ENCODE data around the gene DBET. TPM values are rescaled to one million over a fixed set of nuclear protein-coding genes. Genes with fewer than 3 reads are reported as not detected.
"Not testable (repeated sequence)": the region's sequence is repeated elsewhere in the genome, so short reads cannot be mapped to it uniquely, and the experiment has no call there.

The DBET gene
- polyA plus RNA-seq, 3 donors, result not detected

- H3K4me3 ChIP-seq (replicated peaks in 1 of 3; ENCODE audit: low read depth in 2 of 3, low read length in 3 of 3), result no peak overlapping the region
- intact Hi-C loops (cut with micrococcal nuclease), result no loop called here
- peaks cover 4 to 43% (median 28%) of the 10 kb centered on the region in 7 donors for H3K9me3 Mint-ChIP-seq
- H3K27me3 ChIP-seq (ENCODE audit: control insufficient read depth in 2 of 2, insufficient read depth in 2 of 2, low read length in 2 of 2), result peaks cover 35 to 64% of the 10 kb centered on the region in 2 donors
- WGBS (ENCODE audit: insufficient coverage), result 3% methylated on average over 40 of the region's 55 CpGs
- H3K9ac ChIP-seq (ENCODE audit: insufficient read depth, low read length, poor library complexity, severe bottlenecking), result no peak overlapping the region
- no peak overlapping the region for H3K4me2 ChIP-seq (replicated peaks; ENCODE audit: extremely low read depth, low read length, poor library complexity, severe bottlenecking)
- H3K79me2 ChIP-seq (ENCODE audit: insufficient read depth, low read length), result no peaks in the 10 kb centered on the region
- H3K36me3 Mint-ChIP-seq, result peaks cover 0 to 3% of the 10 kb centered on the region in 2 donors
- no peak overlapping the region for H3K27ac ChIP-seq (ENCODE audit: low read depth in 1 of 2, low read length in 2 of 2)
- H3K27me3 Mint-ChIP-seq (ENCODE audit: low read depth in 3 of 3), result peaks cover 59 to 70% (median 62%) of the 10 kb centered on the region in 3 donors
- no peak overlapping the region for H2AFZ ChIP-seq (ENCODE audit: insufficient read depth, low read depth, low read length, poor library complexity, severe bottlenecking)
- DNase-seq, result peak in 1 of 3 donors; percentile 5
- peaks cover 4 to 25% of the 10 kb centered on the region in 2 donors for H3K9me3 ChIP-seq (replicated peaks in 1 of 2; ENCODE audit: control insufficient read depth in 1 of 2, insufficient read depth in 1 of 2, low read length in 2 of 2)
- H3K4me1 Mint-ChIP-seq, result peaks cover 24% of the 10 kb centered on the region
- no peaks in the 10 kb centered on the region for H3K4me1 ChIP-seq (ENCODE audit: control insufficient read depth in 1 of 2, insufficient read depth in 2 of 2, low read length in 2 of 2)
- H3K4me3 Mint-ChIP-seq, result peak overlapping the region in 1 of 2 donors; percentile 82
- no peaks in the 10 kb centered on the region for H4K20me1 ChIP-seq (ENCODE audit: insufficient read depth, low read length)
- no peak overlapping the region for H3K27ac Mint-ChIP-seq
- H3K36me3 ChIP-seq (replicated peaks in 1 of 2; ENCODE audit: control insufficient read depth in 1 of 2, insufficient read depth in 2 of 2, low read length in 2 of 2), result no peaks in the 10 kb centered on the region
- no peak for TF ChIP-seq CTCF (IDR thresholded peaks at IDR 0.05)
These were observed 43.2 kb upstream of the DBET start for GRCh38 chr4:190020790-190021717.

GRCh38 chr4:190021973-190022372 is 42.3 kb upstream of the DBET start:
- H4K20me1 ChIP-seq (ENCODE audit: insufficient read depth, low read length); H3K4me2 ChIP-seq (replicated peaks; ENCODE audit: extremely low read depth, low read length, poor library complexity, severe bottlenecking); H2AFZ ChIP-seq (ENCODE audit: insufficient read depth, low read depth, low read length, poor library complexity, severe bottlenecking); intact Hi-C loops (cut with micrococcal nuclease); H3K36me3 ChIP-seq (replicated peaks in 1 of 2; ENCODE audit: control insufficient read depth in 1 of 2, insufficient read depth in 2 of 2, low read length in 2 of 2); DNase-seq; H3K27ac Mint-ChIP-seq; H3K4me1 ChIP-seq (ENCODE audit: control insufficient read depth in 1 of 2, insufficient read depth in 2 of 2, low read length in 2 of 2); H3K27ac ChIP-seq (ENCODE audit: low read depth in 1 of 2, low read length in 2 of 2); H3K9ac ChIP-seq (ENCODE audit: insufficient read depth, low read length, poor library complexity, severe bottlenecking); H3K36me3 Mint-ChIP-seq; H3K4me3 ChIP-seq (replicated peaks in 1 of 3; ENCODE audit: low read depth in 2 of 3, low read length in 3 of 3); H3K79me2 ChIP-seq (ENCODE audit: insufficient read depth, low read length); H3K4me3 Mint-ChIP-seq: not testable (repeated sequence)
- peaks cover 50 to 61% (median 53%) of the 10 kb centered on the region in 3 donors for H3K27me3 Mint-ChIP-seq (ENCODE audit: low read depth in 3 of 3)
- H3K9me3 Mint-ChIP-seq, result peaks cover 4 to 39% (median 25%) of the 10 kb centered on the region in 7 donors
- 50% methylated on average over 17 of the region's 39 CpGs for WGBS (ENCODE audit: insufficient coverage)
- Histone ChIP-seq H3K27me3 (ENCODE audit: control insufficient read depth in 2 of 2, insufficient read depth in 2 of 2, low read length in 2 of 2) (peaks cover 28 to 54% of the 10 kb centered on the region in 2 donors), H3K9me3 (replicated peaks in 1 of 2; ENCODE audit: control insufficient read depth in 1 of 2, insufficient read depth in 1 of 2, low read length in 2 of 2) (peaks cover 4 to 16% of the 10 kb centered on the region in 2 donors)
- peaks cover 22% of the 10 kb centered on the region for H3K4me1 Mint-ChIP-seq

GRCh38 chr4:190022614-190023281 is 41.6 kb upstream of the DBET start:
- H3K4me1 Mint-ChIP-seq, result peaks cover 22% of the 10 kb centered on the region
- H3K27ac Mint-ChIP-seq; H3K27ac ChIP-seq (ENCODE audit: low read depth in 1 of 2, low read length in 2 of 2); H3K4me2 ChIP-seq (replicated peaks; ENCODE audit: extremely low read depth, low read length, poor library complexity, severe bottlenecking); DNase-seq; H3K79me2 ChIP-seq (ENCODE audit: insufficient read depth, low read length); intact Hi-C loops (cut with micrococcal nuclease); H3K4me1 ChIP-seq (ENCODE audit: control insufficient read depth in 1 of 2, insufficient read depth in 2 of 2, low read length in 2 of 2); H3K4me3 ChIP-seq (replicated peaks in 1 of 3; ENCODE audit: low read depth in 2 of 3, low read length in 3 of 3); H3K9ac ChIP-seq (ENCODE audit: insufficient read depth, low read length, poor library complexity, severe bottlenecking); H3K36me3 Mint-ChIP-seq; H3K36me3 ChIP-seq (replicated peaks in 1 of 2; ENCODE audit: control insufficient read depth in 1 of 2, insufficient read depth in 2 of 2, low read length in 2 of 2); H4K20me1 ChIP-seq (ENCODE audit: insufficient read depth, low read length); H2AFZ ChIP-seq (ENCODE audit: insufficient read depth, low read depth, low read length, poor library complexity, severe bottlenecking): not testable (repeated sequence)
- H3K9me3 Mint-ChIP-seq, result peaks cover 4 to 37% (median 23%) of the 10 kb centered on the region in 7 donors
- Histone ChIP-seq H3K9me3 (replicated peaks in 1 of 2; ENCODE audit: control insufficient read depth in 1 of 2, insufficient read depth in 1 of 2, low read length in 2 of 2) (peaks cover 4 to 13% of the 10 kb centered on the region in 2 donors), H3K27me3 (ENCODE audit: control insufficient read depth in 2 of 2, insufficient read depth in 2 of 2, low read length in 2 of 2) (peaks cover 25 to 48% of the 10 kb centered on the region in 2 donors)
- H3K27me3 Mint-ChIP-seq (ENCODE audit: low read depth in 3 of 3), result peaks cover 45 to 53% (median 48%) of the 10 kb centered on the region in 3 donors
- WGBS (ENCODE audit: insufficient coverage), result 21% methylated on average over 24 of the region's 47 CpGs
- peak overlapping the region; percentile 75 to 81 for H3K4me3 Mint-ChIP-seq
